Colonic mucosa (tissue), 4 donors: ENCODE data around the gene FGF19. TPM values are rescaled to one million over a fixed set of nuclear protein-coding genes. Genes with fewer than 3 reads are reported as not detected.

Experiments
- DNase-seq: peaks from one replicate; pipeline ENCODE4 v3.0.0-alpha.2; 2020
- H3K27ac ChIP-seq: fragments of 200-600 bp; one replicate; pipeline ENCODE4 v1.8.0; 2021
- H3K27me3 ChIP-seq: fragments of 200-600 bp; one replicate; pipeline ENCODE4 v1.8.0; 2021
- H3K36me3 ChIP-seq: fragments of 200-600 bp; one replicate; pipeline ENCODE4 v1.8.0; 2021
- H3K4me1 ChIP-seq: fragments of 200-600 bp; one replicate; pipeline ENCODE4 v1.8.0; 2021; ENCODE audit warnings: mild to moderate bottlenecking
- H3K4me3 ChIP-seq: fragments of 200-600 bp; one replicate; pipeline ENCODE4 v1.8.0; 2021
- H3K9ac ChIP-seq, 2 donors: one replicate each; pipeline ENCODE4 v1.7.0; 2013; ENCODE audit warnings: control low read depth in 2 of 2, low read depth in 2 of 2, low read length in 2 of 2
- H3K9me3 ChIP-seq: fragments of 200-600 bp; one replicate; pipeline ENCODE4 v1.8.0; 2021
- intact Hi-C: fragments of 100-400 bp; cut with DNase I; formaldehyde crosslinking; loops from one replicate; pipeline ENCODE4 v1.14.1; 2022
- total RNA-seq, 2 donors: library from RNA; stranded (reverse); fragmentation: NEBNext Ultra II Directional in 1 of 2; extraction: Animal tissue kit (Norgen Biotek cat#: 25700) in 1 of 2; gene quantifications; one replicate each; pipeline ENCODE4 v1.2.1, GENCODE V29; 2021
- TF ChIP-seq, protein P1 (sequence below): fragments of 200-600 bp; IDR thresholded peaks from one replicate; pipeline ENCODE4 v1.8.0; 2022; ENCODE audit warnings: antibody characterized with exemption, mild to moderate bottlenecking
- donor health status: healthy.
- donor health status: DM: no; HTN: no; CAD: no.
- donor health status: DM: no; HTN: no; CAD: no.

FGF19 gene
- total RNA-seq, 2 donors from 2014 or later: 0.22 TPM; not detected in 1

DNA sequence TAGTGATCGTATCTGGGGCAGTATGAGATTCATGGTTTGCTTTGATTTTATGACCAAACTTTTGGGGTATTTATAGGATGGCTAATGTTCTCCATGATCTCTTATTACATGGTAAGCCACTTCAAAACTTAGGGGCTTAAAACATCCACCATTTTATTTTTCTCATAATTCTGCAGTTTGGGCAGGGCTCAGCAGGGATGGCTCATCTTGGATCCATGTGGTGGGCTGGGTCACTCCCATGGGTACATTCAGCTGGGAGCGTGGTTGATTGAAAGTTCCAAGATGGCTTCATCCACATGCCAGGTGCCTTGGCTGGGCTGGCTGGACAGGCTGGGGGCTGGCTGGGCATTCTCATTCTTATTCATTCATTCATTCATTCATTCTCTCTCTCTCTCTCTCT lies 30.5 kb upstream of the FGF19 start:
- H3K9ac ChIP-seq: no peak overlapping the region
- intact Hi-C loops: no loop called here
- H3K4me1 ChIP-seq: no peaks in the 10 kb centered on the region
- H3K27me3 ChIP-seq: no peaks in the 10 kb centered on the region
- H3K36me3 ChIP-seq: no peaks in the 10 kb centered on the region
- TF ChIP-seq, protein P1, sequence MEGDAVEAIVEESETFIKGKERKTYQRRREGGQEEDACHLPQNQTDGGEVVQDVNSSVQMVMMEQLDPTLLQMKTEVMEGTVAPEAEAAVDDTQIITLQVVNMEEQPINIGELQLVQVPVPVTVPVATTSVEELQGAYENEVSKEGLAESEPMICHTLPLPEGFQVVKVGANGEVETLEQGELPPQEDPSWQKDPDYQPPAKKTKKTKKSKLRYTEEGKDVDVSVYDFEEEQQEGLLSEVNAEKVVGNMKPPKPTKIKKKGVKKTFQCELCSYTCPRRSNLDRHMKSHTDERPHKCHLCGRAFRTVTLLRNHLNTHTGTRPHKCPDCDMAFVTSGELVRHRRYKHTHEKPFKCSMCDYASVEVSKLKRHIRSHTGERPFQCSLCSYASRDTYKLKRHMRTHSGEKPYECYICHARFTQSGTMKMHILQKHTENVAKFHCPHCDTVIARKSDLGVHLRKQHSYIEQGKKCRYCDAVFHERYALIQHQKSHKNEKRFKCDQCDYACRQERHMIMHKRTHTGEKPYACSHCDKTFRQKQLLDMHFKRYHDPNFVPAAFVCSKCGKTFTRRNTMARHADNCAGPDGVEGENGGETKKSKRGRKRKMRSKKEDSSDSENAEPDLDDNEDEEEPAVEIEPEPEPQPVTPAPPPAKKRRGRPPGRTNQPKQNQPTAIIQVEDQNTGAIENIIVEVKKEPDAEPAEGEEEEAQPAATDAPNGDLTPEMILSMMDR: no peak
- H3K9me3 ChIP-seq: no peaks in the 10 kb centered on the region
- H3K27ac ChIP-seq: no peak overlapping the region
- DNase-seq: no peak
- H3K4me3 ChIP-seq: no peak overlapping the region

- DNase-seq: no peak
- TF ChIP-seq, protein P1: no peak
- no peak overlapping the region for H3K9ac ChIP-seq
- H3K4me3 ChIP-seq: no peak overlapping the region
- intact Hi-C loops: no loop called here
- H3K4me1 ChIP-seq: no peaks in the 10 kb centered on the region
- H3K36me3 ChIP-seq: no peaks in the 10 kb centered on the region
- H3K27me3 ChIP-seq: no peaks in the 10 kb centered on the region
- no peaks in the 10 kb centered on the region for H3K9me3 ChIP-seq
- no peak overlapping the region for H3K27ac ChIP-seq
These were observed 29.1 kb upstream of the FGF19 start for GRCh38 chr11:69732910-69733309.

- intact Hi-C loops: no loop called here
- no peak overlapping the region for H3K27ac ChIP-seq
- TF ChIP-seq, protein P1: no peak
- H3K9me3 ChIP-seq: no peaks in the 10 kb centered on the region
- no peaks in the 10 kb centered on the region for H3K4me1 ChIP-seq
- DNase-seq: no peak
- H3K27me3 ChIP-seq: no peaks in the 10 kb centered on the region
- no peaks in the 10 kb centered on the region for H3K36me3 ChIP-seq
- H3K9ac ChIP-seq: no peak overlapping the region
- no peak overlapping the region for H3K4me3 ChIP-seq
These were observed 27.3 kb upstream of the FGF19 start for GRCh38 chr11:69731110-69731509.

GRCh38 chr11:69730500-69730899 lies 26.7 kb upstream of the FGF19 start:
- Histone ChIP-seq H3K27me3 (no peaks in the 10 kb centered on the region), H3K36me3 (no peaks in the 10 kb centered on the region), H3K4me1 (no peaks in the 10 kb centered on the region), H3K27ac (no peak overlapping the region), H3K9ac (no peak overlapping the region), H3K9me3 (no peaks in the 10 kb centered on the region), H3K4me3 (no peak overlapping the region)
- intact Hi-C loops: no loop called here
- DNase-seq: no peak
- TF ChIP-seq, protein P1: no peak

GRCh38 chr11:69729252-69729651 lies 25.4 kb upstream of the FGF19 start:
- TF ChIP-seq, protein P1: no peak
- no peaks in the 10 kb centered on the region for H3K4me1 ChIP-seq
- intact Hi-C loops: no loop called here
- H3K36me3 ChIP-seq: no peaks in the 10 kb centered on the region
- no peaks in the 10 kb centered on the region for H3K27me3 ChIP-seq
- no peak overlapping the region for H3K27ac ChIP-seq
- no peak overlapping the region for H3K4me3 ChIP-seq
- no peak for DNase-seq
- H3K9ac ChIP-seq: no peak overlapping the region
- no peaks in the 10 kb centered on the region for H3K9me3 ChIP-seq

DNA sequence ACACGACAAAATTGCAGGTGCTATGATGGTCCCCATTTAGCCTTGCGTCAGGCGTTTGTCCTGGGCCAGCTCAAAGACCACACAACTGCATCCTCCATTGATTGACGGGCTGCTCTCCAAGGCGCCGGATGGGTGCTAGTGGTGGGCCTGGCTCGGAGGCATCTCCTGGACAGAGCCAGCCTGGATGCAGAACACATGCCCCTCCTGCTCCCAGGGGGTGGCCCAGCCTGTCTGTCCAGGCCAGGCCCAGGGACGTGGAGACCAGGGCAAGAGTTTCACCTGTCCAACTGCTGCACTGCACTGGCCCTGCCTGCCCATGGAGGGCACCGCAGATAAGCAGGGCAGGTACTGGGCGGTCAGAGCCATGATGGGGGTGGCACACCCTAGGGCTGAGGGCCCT lies 23.4 kb upstream of the FGF19 start:
- no peaks in the 10 kb centered on the region for H3K4me1 ChIP-seq
- no peaks in the 10 kb centered on the region for H3K9me3 ChIP-seq
- intact Hi-C loops: no loop called here
- H3K27ac ChIP-seq: no peak overlapping the region
- no peak for DNase-seq
- no peaks in the 10 kb centered on the region for H3K36me3 ChIP-seq
- TF ChIP-seq, protein P1: no peak
- no peak overlapping the region for H3K9ac ChIP-seq
- no peak overlapping the region for H3K4me3 ChIP-seq
- no peaks in the 10 kb centered on the region for H3K27me3 ChIP-seq
